Measurements from ENCODE around the gene GPRC5C. TPM values are rescaled to one million over a fixed set of nuclear protein-coding genes. Genes with fewer than 3 reads are reported as not detected.

Gene GPRC5C
- total RNA-seq, 1 experiment from 2014 or later: 15.5 TPM

DNA sequence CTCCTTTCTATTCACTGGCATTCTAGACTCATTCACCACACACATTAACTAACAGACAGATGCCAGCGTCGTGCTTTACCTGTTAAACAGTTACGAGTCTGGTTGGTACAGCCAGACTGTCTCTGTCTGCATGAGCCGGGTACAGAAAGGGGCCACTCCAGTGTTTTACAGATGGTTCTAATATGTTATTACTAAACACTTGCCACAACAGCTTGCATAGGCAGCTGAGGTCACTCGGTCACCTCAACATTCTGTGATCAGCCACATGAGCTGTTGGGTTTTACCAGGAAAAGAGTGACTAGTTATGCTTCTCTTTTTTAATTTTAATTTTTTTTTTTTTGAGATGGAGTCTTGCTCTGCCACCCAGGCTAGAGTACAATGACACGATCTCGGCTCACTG lies 59.7 kb downstream of the GPRC5C start:
- H2BK5ac ChIP-seq (ENCODE audit: insufficient read length, low read length): no peak overlapping the region
- H2AK5ac ChIP-seq (ENCODE audit: insufficient read length, low read length): no peak overlapping the region
- no peaks in the 10 kb centered on the region for H4K20me1 ChIP-seq (ENCODE audit: control insufficient read depth, insufficient read depth, insufficient read length)
- DNase-seq: peak; percentile 14
- H3K4ac ChIP-seq (ENCODE audit: low read depth, low read length): no peak overlapping the region
- H3K79me2 ChIP-seq (ENCODE audit: insufficient read depth, low read length): no peaks in the 10 kb centered on the region
- Mint-ChIP-seq H3K4me1 (peaks cover 2 to 7% of the 10 kb centered on the region in 2 experiments), H3K4me3 (no peak overlapping the region), H3K36me3 (ENCODE audit: insufficient read depth in 1 of 3, low read depth in 3 of 3) (peaks cover 0 to 9% (median 3%) of the 10 kb centered on the region in 3 experiments; a peak in 3 of 7 replicates), H3K27me3 (ENCODE audit: low read depth) (peaks cover 22% of the 10 kb centered on the region), H3K9me3 (peaks cover 15% of the 10 kb centered on the region in 2 experiments), H3K27ac (no peak overlapping the region)
- no peaks in the 10 kb centered on the region for H3K27me3 ChIP-seq (ENCODE audit: insufficient read depth, low read length)
- H3K56ac ChIP-seq (ENCODE audit: insufficient read length, low read depth, low read length): no peak overlapping the region
- no peak overlapping the region for H3K4me2 ChIP-seq (ENCODE audit: insufficient read depth, insufficient read length, low read length)
- no peak overlapping the region for H3K27ac ChIP-seq (ENCODE audit: insufficient read length, low read depth, low read length)
- H2BK120ac ChIP-seq (ENCODE audit: low read depth, low read length, poor library complexity, severe bottlenecking): no peak overlapping the region
- H2BK20ac ChIP-seq (ENCODE audit: low read depth, low read length, poor library complexity, severe bottlenecking): no peak overlapping the region
- no peak overlapping the region for H3K9ac ChIP-seq (ENCODE audit: extremely low read depth, insufficient read length, low read length)
- no peaks in the 10 kb centered on the region for H3K4me1 ChIP-seq (ENCODE audit: insufficient read depth, low read length)
- no peak overlapping the region for H2AFZ ChIP-seq (ENCODE audit: low read length)
- H3K23ac ChIP-seq (ENCODE audit: insufficient read length, low read depth, low read length): no peak overlapping the region
- no peak overlapping the region for H3K18ac ChIP-seq (ENCODE audit: insufficient read length, low read depth, low read length)
- no peak overlapping the region for H4K91ac ChIP-seq (ENCODE audit: insufficient read length, low read depth, low read length)
- no CpG with 5 or more reads among the region's 7 CpGs for WGBS (ENCODE audit: extremely low coverage, insufficient read length, low lambda C conversion rate)
- no peak overlapping the region for H3T11ph ChIP-seq (ENCODE audit: low read length)
- no peak overlapping the region for H3K14ac ChIP-seq (ENCODE audit: insufficient read depth, low read length)
- H2BK12ac ChIP-seq (ENCODE audit: insufficient read length, low read depth, low read length): no peak overlapping the region
- H3K23me2 ChIP-seq (ENCODE audit: insufficient read length, low read depth, low read length, poor library complexity, severe bottlenecking): no peaks in the 10 kb centered on the region
- no peak for TF ChIP-seq CTCF (conservative IDR thresholded peaks at IDR 0.05)
- no peak overlapping the region for H4K5ac ChIP-seq (ENCODE audit: insufficient read length, low read depth, low read length)
- no peak overlapping the region for H2BK15ac ChIP-seq (ENCODE audit: low read depth, low read length)
- H4K8ac ChIP-seq (replicated peaks; ENCODE audit: insufficient read length, low read depth, low read length): no peak overlapping the region
- no peaks in the 10 kb centered on the region for H3K79me1 ChIP-seq (ENCODE audit: insufficient read depth, low read depth, low read length, poor library complexity, severe bottlenecking)
- H3K9me3 ChIP-seq (ENCODE audit: control insufficient read depth, low read depth, low read length): no peaks in the 10 kb centered on the region

All from H9 (cell line).